HG03135 (cell line): ENCODE measurements around the gene NOP10.
A peak's percentile ranks its signal among the peaks of the same experiment; 100 is the strongest.
"Not testable (repeated sequence)": the region's sequence is repeated elsewhere in the genome, so short reads cannot be mapped to it uniquely, and the experiment has no call there.

Experiments
- ATAC-seq: cut with Tn5 transposase; IDR thresholded peaks from one replicate; pipeline ENCODE4 v1.9.1; 2021; ENCODE audit warnings: mild to moderate bottlenecking, moderate library complexity; ENCODE audit not compliant: unreplicated experiment

NOP10 gene

GRCh38 chr15:34359416-34359815 lies 16.5 kb upstream of the NOP10 start:
- no peak for ATAC-seq

GRCh38 chr15:34358948-34359347 lies 16.0 kb upstream of the NOP10 start:
- no peak for ATAC-seq

- no peak for ATAC-seq
Observed at GRCh38 chr15:34358367-34358766, 15.4 kb upstream of the NOP10 start.

GRCh38 chr15:34357653-34358052 lies 14.7 kb upstream of the NOP10 start:
- no peak for ATAC-seq

GRCh38 chr15:34355241-34355640 lies 12.3 kb upstream of the NOP10 start:
- ATAC-seq = no peak

GRCh38 chr15:34354286-34354685 lies 11.3 kb upstream of the NOP10 start:
- ATAC-seq = no peak

GRCh38 chr15:34353627-34354026 lies 10.7 kb upstream of the NOP10 start:
- ATAC-seq = no peak

- not testable (repeated sequence) for ATAC-seq
Observed at GRCh38 chr15:34352996-34353395, 10.1 kb upstream of the NOP10 start.

- no peak for ATAC-seq
Observed at GRCh38 chr15:34349769-34350168, 6.8 kb upstream of the NOP10 start.

GRCh38 chr15:34348735-34349300 lies 5.9 kb upstream of the NOP10 start:
- no peak for ATAC-seq

- ATAC-seq = no peak
Observed at GRCh38 chr15:34347951-34348638, 5.2 kb upstream of the NOP10 start.

GRCh38 chr15:34342213-34342736 lies 661 bp downstream of the NOP10 start:
- ATAC-seq = not testable (repeated sequence)

- ATAC-seq = no peak
Observed at GRCh38 chr15:34341381-34342212, 1.3 kb downstream of the NOP10 start.

- ATAC-seq = no peak
Observed at GRCh38 chr15:34339946-34340345, 3.0 kb downstream of the NOP10 start.

GRCh38 chr15:34338347-34338746 lies 4.6 kb downstream of the NOP10 start:
- ATAC-seq = no peak

- peak; percentile 65 for ATAC-seq
Observed at GRCh38 chr15:34337557-34338306, 5.2 kb downstream of the NOP10 start, which contains the start of gene SLC12A6. Gene SLC12A6, minus strand, starts transcription at chr15:34337781. Its CDS starts 1,101 bp downstream, at chr15:34336680.

- ATAC-seq = peak; percentile 11
Observed at GRCh38 chr15:34336991-34337556, 5.9 kb downstream of the NOP10 start.

GRCh38 chr15:34336231-34336990 lies 6.5 kb downstream of the NOP10 start:
- no peak for ATAC-seq

- ATAC-seq = no peak
Observed at GRCh38 chr15:34335176-34336032, 7.5 kb downstream of the NOP10 start.
